ENCODE results near the gene KCTD2.
A peak's percentile ranks its signal among the peaks of the same experiment; 100 is the strongest.
"Not testable (repeated sequence)": the region's sequence is repeated elsewhere in the genome, so short reads cannot be mapped to it uniquely, and the experiment has no call there.

The KCTD2 gene, protein sequence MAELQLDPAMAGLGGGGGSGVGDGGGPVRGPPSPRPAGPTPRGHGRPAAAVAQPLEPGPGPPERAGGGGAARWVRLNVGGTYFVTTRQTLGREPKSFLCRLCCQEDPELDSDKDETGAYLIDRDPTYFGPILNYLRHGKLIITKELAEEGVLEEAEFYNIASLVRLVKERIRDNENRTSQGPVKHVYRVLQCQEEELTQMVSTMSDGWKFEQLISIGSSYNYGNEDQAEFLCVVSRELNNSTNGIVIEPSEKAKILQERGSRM

DNA sequence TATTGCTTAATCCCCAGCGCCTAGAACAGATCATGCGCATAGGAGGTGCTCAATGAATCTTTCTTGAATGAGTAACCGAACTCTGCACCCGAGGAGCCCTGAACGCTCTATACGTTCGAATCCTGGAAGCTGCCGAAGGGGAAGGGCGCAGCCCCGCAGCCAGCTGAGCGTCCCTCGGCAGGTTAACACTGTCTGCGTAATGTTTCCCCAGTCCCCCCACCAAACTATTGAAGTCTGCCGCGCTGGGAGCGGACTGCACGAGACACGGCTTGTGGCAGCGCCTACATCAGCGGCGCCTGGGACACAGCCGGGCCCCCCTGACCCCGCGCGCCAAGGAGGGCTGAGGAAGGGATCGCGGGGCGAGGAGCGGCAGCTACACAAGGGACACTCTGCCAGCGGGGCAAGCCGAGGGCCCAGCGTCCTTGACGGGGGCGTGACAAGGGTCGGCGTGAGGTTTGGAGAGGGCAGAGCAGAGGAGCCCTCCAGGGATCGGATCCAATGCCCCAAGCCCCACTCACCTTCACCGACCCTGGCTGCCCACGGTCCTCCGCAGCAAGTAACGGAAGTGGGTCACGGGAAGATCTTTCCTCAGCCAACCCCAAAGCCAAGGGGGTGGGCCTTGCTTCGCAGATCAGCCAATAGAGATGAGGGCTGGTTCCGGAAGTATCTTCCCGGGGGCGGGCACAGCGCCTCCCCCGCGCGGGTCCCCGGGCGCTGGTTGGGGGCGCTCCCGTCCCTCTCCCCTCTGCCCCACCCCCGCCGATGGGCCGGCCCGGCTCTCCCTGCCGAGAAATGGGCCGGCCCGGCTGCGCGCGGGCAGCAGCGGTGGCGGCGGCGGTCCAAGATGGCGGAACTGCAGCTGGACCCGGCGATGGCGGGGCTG lies at the start of gene KCTD2, which contains the start of gene ATP5PD:
KCTD2 (plus strand) TSS at position 819 of the 883 bp plus-strand sequence; CDS start at position 845, 26 bp downstream.
ATP5PD (minus strand) TSS at position 563 of the 883 bp plus-strand sequence. CDS start 4,319 bp downstream, outside the sequence.
- DNase-seq (ENCODE audit: low read depth), result peak; percentile 89
- peak within 1 kb of the TSS; percentile 94 for H3K4me3 ChIP-seq (ENCODE audit: low read depth, low read length)

DNA sequence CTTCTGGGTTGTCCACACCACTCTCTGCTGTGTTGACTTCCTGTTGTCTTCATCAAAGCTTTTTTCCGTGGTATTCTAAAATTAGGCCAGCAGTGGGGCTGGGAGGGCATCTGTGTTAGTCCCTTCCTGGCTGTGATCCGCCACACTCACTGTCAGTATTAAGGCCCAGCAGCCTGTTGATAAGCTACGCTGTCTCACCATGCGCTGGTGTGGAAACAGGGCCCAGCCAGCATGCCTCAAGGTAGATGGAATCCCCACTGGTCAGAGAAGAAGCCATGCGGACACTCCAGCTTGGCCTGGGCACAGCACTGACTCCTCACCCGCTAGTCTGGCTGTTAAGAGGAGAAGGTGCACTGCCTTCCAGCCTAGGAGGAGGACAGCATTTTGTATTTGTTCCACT lies 48.2 kb upstream of the KCTD2 start:
- no peak overlapping the region for H3K4me3 ChIP-seq (ENCODE audit: low read depth, low read length)
- no peak for DNase-seq (ENCODE audit: low read depth)

DNA sequence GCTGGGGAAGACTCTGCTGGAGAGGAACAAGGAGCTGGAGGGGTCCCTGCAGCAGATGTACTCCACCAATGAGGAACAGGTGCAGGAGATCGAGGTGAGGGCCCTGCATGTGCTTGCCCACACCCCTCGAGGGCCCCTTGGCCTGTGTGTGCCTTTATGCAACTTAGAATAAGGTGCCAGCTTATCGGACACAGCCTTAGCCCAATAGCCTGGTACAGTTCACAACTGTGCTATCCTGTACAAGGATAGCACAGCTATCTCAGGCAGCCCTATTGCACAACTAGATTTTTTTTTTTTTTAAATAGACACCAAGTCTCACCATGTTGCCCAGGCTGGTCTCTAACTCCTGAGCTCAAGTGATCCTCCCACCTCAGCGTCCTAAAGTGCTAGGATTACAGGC lies 47.5 kb upstream of the KCTD2 start:
- no peak for DNase-seq (ENCODE audit: low read depth)
- no peak overlapping the region for H3K4me3 ChIP-seq (ENCODE audit: low read depth, low read length)

DNA sequence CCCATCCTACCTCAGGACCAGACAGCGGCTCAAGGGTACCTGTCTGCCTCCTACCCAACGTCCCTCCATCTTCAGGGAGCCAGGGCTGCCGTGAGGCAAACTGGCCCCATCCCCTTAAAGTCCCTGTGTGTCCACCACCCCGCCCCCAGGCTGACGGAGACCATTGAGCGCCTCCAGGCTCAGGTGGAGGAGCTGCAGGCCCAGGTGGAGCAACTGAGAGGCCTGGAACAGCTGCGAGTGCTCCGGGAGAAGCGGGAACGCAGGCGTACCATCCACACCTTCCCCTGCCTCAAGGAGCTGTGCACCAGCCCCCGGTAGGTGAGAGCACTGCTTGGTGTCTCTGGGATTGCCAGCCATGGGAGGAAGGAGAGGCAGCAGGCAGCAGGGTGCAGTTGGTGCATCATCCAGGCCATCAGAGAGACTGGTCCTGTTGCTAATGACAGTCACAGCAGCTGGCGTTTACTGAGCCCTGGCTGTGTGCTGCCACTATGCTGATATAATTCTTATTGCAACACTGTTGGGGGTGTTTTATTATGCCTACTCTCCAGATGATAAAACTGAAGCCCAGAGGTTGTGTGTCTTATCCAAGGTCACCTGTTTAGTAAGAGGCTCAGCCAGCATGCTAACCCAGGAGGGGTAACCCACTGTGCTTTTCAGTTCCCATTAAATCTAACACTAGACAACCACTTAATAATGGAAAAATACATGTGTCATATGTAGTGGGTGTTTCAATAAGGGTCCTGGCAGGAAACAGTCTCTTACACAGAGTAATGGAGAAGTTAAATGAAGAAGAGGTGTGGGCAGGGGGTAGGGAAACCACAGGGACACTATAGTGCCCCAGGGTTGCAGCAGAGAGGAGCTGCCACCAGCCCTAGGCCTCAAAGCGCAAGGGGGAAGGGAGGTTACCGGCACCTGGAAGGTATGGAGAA lies 44.8 kb upstream of the KCTD2 start:
- H3K4me3 ChIP-seq (ENCODE audit: low read depth, low read length), result no peak overlapping the region
- DNase-seq (ENCODE audit: low read depth), result no peak

DNA sequence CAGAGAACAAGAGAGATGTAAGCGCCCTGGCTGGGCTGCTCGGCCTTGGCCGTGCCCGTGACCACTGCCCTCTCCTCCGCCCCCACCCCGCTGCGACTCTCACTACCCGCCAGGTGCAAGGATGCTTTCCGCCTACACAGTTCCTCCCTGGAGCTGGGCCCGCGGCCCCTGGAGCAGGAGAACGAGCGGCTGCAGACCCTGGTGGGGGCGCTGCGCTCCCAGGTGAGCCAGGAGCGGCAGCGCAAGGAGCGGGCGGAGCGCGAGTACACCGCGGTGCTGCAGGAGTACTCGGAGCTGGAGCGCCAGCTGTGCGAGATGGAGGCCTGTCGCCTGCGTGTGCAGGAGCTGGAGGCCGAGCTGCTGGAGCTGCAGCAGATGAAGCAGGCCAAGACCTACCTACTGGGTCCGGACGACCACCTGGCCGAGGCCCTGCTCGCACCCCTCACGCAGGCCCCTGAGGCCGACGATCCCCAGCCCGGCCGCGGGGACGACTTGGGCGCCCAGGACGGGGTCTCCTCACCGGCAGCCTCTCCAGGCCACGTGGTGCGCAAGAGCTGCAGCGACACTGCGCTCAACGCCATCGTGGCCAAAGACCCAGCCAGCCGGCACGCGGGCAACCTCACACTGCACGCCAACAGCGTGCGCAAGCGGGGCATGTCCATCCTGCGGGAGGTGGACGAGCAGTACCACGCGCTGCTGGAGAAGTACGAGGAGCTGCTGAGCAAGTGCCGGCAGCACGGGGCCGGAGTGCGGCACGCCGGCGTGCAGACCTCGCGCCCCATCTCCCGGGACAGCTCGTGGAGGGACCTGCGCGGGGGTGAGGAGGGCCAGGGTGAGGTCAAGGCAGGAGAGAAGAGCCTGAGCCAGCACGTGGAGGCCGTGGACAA lies 43.7 kb upstream of the KCTD2 start:
- H3K4me3 ChIP-seq (ENCODE audit: low read depth, low read length), result no peak overlapping the region

DNA sequence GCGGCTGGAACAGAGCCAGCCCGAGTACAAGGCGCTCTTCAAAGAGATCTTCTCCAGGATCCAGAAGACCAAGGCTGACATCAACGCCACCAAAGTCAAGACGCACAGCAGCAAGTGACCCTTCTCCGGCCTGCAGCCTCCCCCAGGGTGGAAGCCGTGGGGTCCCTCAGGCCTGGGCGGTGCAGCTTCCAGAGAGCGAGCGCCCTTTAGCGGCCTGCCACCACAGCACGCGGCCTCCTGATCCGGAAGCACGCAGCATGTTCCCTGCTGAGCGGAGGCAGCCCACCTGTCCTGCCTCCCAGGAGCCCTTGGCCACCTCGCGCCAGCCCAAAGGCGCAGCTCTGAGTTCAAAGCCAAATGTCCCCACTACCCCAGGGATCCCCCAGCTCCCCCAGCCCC lies 43.1 kb upstream of the KCTD2 start:
- no peak for DNase-seq (ENCODE audit: low read depth)

More for the DNA sequence above, 43.7 kb upstream of the KCTD2 start:
- no peak for DNase-seq (ENCODE audit: low read depth)

DNA sequence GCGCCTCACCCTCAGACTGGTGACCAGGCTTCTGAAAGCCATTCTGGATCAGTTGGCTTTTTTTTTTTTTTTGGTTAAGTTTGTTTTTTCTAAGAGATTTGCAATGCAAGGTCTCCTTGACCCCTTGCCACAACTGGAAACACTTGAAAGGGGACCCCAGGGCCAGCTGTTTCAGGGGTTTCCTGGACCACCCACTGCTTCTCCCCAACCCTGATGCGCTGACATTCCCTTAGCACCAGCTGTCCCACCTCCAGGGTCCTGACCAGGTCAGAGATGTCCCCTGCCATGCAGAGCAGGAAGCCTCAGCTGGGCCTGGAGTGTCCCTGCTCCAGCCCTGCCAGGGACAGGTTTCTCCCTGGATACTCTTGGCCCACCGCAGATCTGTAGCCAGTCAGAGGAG lies 42.7 kb upstream of the KCTD2 start:
- H3K4me3 ChIP-seq (ENCODE audit: low read depth, low read length), result no peak overlapping the region
- DNase-seq (ENCODE audit: low read depth), result no peak

More for the DNA sequence above, 43.1 kb upstream of the KCTD2 start:
- H3K4me3 ChIP-seq (ENCODE audit: low read depth, low read length), result no peak overlapping the region

DNA sequence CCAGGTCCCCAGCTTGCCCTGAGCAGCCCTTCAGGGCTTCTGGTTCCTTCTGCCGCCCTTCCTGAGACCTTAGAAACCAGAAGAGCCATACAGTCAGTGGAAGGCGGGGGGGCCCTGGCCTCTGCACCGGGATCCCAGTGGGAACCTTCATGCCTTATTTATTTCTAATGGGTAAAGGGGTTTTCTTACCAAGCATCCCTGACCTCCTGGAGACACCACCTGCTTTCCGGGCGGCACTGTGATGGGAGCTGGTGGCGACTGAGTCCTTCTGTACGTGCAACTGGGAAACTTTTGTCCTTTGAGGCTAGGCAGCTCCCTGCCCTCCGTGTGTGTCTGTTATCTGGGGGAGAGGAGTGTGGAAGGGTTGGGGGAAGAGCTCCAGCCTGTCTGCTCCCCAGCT lies 41.7 kb upstream of the KCTD2 start:
- no peak overlapping the region for H3K4me3 ChIP-seq (ENCODE audit: low read depth, low read length)
- DNase-seq (ENCODE audit: low read depth), result no peak

DNA sequence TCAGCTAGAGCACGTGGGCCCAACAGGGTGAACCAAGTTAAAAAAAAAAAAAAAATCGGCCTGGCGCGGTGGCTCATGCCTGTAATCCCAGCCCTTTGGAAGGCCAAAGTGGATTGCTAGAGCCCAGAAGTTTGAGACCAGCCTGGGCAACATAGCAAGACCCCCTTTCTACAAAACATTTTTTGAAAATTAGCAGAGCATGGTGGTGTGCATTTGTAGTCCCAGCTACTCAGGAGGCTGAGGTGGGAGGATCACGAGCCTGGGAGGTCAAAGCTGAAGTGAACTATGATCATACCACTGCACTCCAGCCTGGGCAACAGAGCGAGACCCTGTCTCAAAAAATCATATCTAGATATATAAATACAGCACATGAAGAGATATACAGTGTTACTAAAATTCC lies 40.9 kb upstream of the KCTD2 start:
- not testable (repeated sequence) for H3K4me3 ChIP-seq (ENCODE audit: low read depth, low read length); DNase-seq (ENCODE audit: low read depth)

DNA sequence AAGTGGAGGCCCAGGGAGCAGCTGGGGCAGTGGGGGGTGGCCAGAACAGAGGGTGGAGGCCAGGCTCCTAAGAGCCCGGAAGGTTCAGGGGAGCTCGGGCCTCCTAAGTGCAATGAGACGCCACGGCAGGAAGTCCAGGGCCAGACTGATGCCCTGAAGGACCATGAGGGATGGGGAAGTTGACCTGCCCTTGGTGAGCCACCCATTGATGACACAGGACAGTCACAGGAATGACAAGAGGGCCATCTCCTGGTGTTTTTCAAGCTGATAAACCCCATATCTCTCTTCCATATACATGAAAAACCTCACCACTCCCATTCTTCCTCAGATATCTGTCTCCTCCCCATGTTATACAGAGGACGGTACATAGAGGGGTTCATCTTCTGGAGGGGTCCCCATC lies 40.4 kb upstream of the KCTD2 start:
- DNase-seq (ENCODE audit: low read depth), result no peak
- H3K4me3 ChIP-seq (ENCODE audit: low read depth, low read length), result no peak overlapping the region

DNA sequence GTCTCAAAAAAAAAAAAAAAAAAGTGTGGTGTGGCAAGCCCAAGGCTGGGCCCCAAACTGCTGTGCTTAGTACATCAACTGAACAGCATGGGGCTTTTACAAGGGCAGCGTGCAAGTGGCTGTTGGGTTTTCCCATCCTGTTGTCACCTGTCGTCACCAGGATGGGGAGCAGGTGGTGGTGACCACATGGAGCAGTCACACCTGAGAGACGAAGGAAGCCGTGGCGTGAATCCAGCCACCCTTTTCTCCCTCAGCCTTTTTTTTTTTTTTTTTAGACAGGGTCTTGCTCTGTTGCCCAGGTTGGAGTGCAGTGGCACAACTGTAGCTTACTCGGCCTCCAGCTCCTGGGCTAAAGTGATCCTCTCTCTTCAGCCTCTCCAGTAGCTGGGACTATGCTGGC lies 38.7 kb upstream of the KCTD2 start:
- DNase-seq (ENCODE audit: low read depth), result no peak
- no peak overlapping the region for H3K4me3 ChIP-seq (ENCODE audit: low read depth, low read length)

DNA sequence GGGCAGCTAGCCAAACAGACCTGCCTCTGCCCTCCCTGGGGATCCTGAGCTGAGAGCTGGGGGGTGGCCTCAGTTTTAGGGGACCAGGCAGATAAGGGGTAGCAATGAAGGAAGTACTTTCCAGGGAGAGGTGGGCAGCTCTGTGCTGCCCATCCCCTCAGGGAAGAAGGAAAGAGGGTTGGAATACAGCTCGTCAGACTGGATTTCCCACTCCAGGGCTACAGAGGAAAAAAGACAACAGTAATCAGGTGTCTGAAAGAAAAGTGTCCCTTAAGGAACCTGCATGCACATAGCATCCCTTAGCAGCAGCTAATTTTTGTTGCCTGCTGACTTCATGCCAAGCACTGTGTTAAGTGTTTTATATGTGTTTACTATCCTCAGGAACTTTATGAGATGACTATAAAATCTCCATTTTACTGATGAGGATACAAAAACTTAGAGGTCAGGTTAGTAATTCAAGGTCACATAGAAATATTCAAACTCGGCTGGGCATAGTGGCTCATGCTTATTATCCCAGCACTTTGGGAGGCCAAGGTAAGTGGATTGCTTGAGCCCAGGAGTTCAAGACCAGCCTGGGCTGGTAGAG lies 37.8 kb upstream of the KCTD2 start:
- DNase-seq (ENCODE audit: low read depth), result no peak
- H3K4me3 ChIP-seq (ENCODE audit: low read depth, low read length), result no peak overlapping the region

DNA sequence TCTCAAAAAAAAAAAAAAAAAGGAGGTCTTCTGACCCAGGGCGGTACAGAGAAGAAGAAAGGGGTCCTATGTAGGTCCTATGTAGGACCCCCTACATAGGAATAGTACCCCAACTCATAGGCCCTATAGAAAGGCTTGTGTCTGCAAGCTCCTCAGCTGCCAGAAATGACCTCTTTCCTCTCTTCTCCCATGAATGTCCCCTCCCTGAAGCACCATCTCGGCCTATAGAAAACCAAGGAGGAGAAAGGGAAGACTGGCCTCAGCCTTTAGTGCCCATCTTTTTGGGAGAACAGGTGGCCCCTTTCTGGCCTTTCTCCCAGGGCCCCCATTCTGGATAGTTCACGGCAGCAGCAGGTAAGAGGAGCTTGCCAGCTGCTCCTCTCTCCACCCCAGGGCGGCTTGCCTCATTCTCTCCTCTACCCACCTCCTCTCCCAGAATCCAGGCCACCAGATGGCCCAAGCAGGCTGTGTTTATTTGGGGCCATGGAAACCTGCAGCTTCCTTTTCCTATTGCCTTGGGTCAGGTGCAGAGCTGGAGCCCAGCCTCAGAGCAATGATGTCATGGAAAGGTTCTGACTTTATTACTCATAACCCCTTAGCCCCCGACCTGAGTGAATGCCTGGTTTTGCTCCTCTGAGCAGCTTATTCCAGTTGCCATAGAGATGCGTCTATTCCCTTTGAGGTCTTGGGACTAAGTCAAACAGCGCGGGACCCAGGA lies 36.2 kb upstream of the KCTD2 start:
- no peak overlapping the region for H3K4me3 ChIP-seq (ENCODE audit: low read depth, low read length)
- DNase-seq (ENCODE audit: low read depth), result no peak

DNA sequence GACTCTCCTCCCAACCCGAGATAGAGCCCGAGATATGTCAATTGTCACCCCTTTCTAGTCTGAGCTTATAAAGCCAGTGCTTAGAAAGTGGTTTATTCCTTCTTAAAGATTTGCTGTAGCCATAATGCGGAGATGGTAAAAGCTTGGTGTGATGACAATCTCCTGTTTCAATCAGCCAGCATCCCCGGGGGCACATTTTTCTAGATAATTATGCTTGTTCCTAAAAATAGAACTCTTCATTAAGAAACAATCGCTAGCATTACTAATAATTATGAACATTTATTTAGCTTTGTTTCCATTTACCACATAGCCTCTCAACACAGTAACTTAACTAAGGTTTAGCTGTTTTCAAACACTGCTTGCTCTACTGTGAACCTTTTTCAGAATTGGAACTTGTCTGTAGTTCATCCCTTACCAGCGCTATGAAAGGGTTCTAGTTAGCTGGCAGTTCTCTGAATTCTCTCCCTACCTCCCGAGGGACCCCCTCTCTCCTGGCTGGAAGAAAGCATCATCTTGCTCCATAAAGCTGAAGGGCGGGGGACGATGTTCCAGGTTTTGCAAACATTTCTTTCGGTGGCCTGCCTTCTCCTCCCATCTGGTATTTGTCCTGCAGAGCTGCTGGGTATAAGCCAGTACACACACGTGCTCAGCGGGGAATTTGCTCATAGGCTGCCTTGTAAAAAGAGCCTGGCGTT lies 35.5 kb upstream of the KCTD2 start:
- no peak for DNase-seq (ENCODE audit: low read depth)
- peak overlapping the region; percentile 76 for H3K4me3 ChIP-seq (ENCODE audit: low read depth, low read length)

DNA sequence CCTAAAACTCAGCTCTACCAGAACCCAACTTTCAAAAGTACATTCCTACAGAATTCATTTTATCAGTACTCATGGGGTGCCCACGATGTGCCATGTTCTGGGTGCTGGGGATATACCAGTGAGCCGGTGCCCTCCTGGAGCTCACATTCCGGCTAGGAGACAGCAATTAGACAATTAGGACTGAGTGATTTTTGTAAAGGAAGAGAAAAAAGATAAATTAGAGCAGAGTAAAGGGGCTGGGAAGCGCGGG lies 35.0 kb upstream of the KCTD2 start:
- H3K4me3 ChIP-seq (ENCODE audit: low read depth, low read length), result peak overlapping the region; percentile 76
- no peak for DNase-seq (ENCODE audit: low read depth)

DNA sequence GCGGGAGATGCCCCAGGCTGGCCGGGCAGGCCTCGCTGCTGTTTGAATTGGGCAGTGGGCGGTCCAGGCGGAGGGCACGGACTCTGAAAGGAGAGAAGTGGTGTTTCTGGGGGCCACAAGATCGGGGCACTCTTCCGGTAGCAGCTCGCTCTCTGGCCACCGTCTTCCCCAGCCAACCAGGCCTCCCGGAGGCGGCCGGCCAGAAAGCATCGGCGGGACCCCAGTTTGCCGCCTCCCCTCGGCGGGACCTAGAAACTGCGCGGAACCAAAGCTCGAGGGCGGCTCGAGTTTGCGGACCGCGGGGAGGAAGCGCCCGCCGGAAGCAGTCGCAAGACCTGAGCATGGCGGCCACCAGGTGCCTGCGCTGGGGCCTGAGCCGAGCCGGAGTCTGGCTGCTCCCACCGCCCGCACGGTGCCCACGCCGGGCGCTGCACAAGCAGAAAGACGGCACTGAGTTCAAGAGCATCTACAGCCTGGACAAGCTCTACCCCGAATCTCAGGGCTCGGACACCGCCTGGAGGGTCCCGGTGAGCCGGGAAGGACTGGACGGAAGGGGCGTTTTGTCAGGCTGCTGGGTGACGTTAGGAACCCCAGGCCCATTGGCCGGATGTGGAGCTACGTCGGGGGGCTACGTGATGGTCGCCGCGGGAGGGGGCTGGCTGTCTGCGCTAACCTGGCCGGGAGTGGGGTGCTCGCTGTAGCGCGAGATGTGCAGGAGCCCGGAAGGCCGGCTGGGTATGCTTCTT lies 34.5 kb upstream of the KCTD2 start, which contains the start of gene MRPL58:
MRPL58 (plus strand) TSS at position 325 of the 746 bp plus-strand sequence; CDS start at position 342, 17 bp downstream.
- no peak for DNase-seq (ENCODE audit: low read depth)
- peak within 1 kb of the TSS; percentile 76 for H3K4me3 ChIP-seq (ENCODE audit: low read depth, low read length)
